WTC11 (cell line): ENCODE data around the gene CORO1C. TPM values are rescaled to one million over a fixed set of nuclear protein-coding genes. Genes with fewer than 3 reads are reported as not detected.

Source experiments
- ATAC-seq: fragments of 200-7000 bp; cut with Tn5 transposase; 2 replicates; pipeline ENCODE4 v1.10.0; 2021; ENCODE audit warnings: mild to moderate bottlenecking, moderate library complexity
- CTCF ChIA-PET: fragments of 300-600 bp; sonication (Branson Sonifier 250); formaldehyde crosslinking; loops from one replicate; lab custom pipeline; 2021; ENCODE audit warnings: antibody characterized with exemption; lab: Charles Lee
- POLR2A ChIA-PET: fragments of 350-600 bp; sonication (Branson Sonifier 250); formaldehyde crosslinking; loops from one replicate; lab custom pipeline; 2021; ENCODE audit warnings: antibody characterized with exemption; lab: Charles Lee
- DNase-seq: peaks from one replicate; pipeline ENCODE4 v3.0.0; 2021; ENCODE audit warnings: low spot score
- H3K27ac Mint-ChIP-seq: 2 replicates; pipeline ENCODE4 v1.8.0; 2021; ENCODE audit warnings: mixed read lengths
- H3K27me3 Mint-ChIP-seq: 2 replicates; pipeline ENCODE4 v1.8.0; 2021; ENCODE audit warnings: low read depth, mild to moderate bottlenecking, moderate library complexity, mixed read lengths
- H3K36me3 Mint-ChIP-seq: 2 replicates; pipeline ENCODE4 v1.8.0; 2021; ENCODE audit warnings: mixed read lengths
- H3K4me1 Mint-ChIP-seq: 2 replicates; pipeline ENCODE4 v1.8.0; 2022; ENCODE audit warnings: mixed read lengths
- H3K4me3 Mint-ChIP-seq: 2 replicates; pipeline ENCODE4 v1.8.0; 2021; ENCODE audit warnings: mild to moderate bottlenecking, moderate library complexity, mixed read lengths
- H3K9me3 Mint-ChIP-seq: 2 replicates; pipeline ENCODE4 v1.8.0; 2021; ENCODE audit warnings: mixed read lengths
- ATF6 ChIP-seq: sonication (generic); formaldehyde crosslinking; IDR thresholded peaks from 2 replicates; pipeline ENCODE4 v1.8.1; 2023; ENCODE audit warnings: mild to moderate bottlenecking, missing genetic modification reagents
- CREM ChIP-seq: sonication (generic); formaldehyde crosslinking; IDR thresholded peaks from 2 replicates; pipeline ENCODE4 v1.8.1; 2022; ENCODE audit warnings: mild to moderate bottlenecking, missing genetic modification reagents, moderate library complexity
- FOXP1 ChIP-seq: sonication (generic); formaldehyde crosslinking; IDR thresholded peaks from 2 replicates; pipeline ENCODE4 v1.8.0; 2022; ENCODE audit warnings: missing genetic modification reagents, mild to moderate bottlenecking, moderate library complexity, borderline replicate concordance
- HMGA2 ChIP-seq: fragments of 250-450 bp; sonication (Bioruptor Pico); IDR thresholded peaks from 2 replicates; pipeline ENCODE4 v1.4.0; 2021; ENCODE audit warnings: mild to moderate bottlenecking, moderate library complexity
- KAT7 ChIP-seq: sonication (generic); formaldehyde crosslinking; IDR thresholded peaks from 2 replicates; pipeline ENCODE4 v1.8.1; 2023; ENCODE audit warnings: missing genetic modification reagents, mild to moderate bottlenecking, borderline replicate concordance
- MYBL2 ChIP-seq: sonication (generic); formaldehyde crosslinking; IDR thresholded peaks from 2 replicates; pipeline ENCODE4 v1.8.1; 2023; ENCODE audit warnings: mild to moderate bottlenecking, moderate library complexity, missing genetic modification reagents
- NFE2L1 ChIP-seq: sonication (generic); formaldehyde crosslinking; IDR thresholded peaks from 2 replicates; pipeline ENCODE4 v1.8.1; 2023; ENCODE audit warnings: missing genetic modification reagents
- NFYB ChIP-seq: sonication (generic); formaldehyde crosslinking; conservative IDR thresholded peaks from 2 replicates; pipeline ENCODE4 v1.8.0; 2022; ENCODE audit warnings: low read depth, missing genetic modification reagents
- NR3C1 ChIP-seq: sonication (generic); formaldehyde crosslinking; conservative IDR thresholded peaks from 2 replicates; pipeline ENCODE4 v1.8.1; 2023; ENCODE audit warnings: low read depth, mild to moderate bottlenecking, missing genetic modification reagents
- RELA ChIP-seq: sonication (generic); formaldehyde crosslinking; IDR thresholded peaks from 2 replicates; pipeline ENCODE4 v1.8.1; 2022; ENCODE audit warnings: missing genetic modification reagents, mild to moderate bottlenecking, borderline replicate concordance
- TP53 ChIP-seq: sonication (generic); formaldehyde crosslinking; IDR thresholded peaks from 2 replicates; pipeline ENCODE4 v1.8.1; 2023; ENCODE audit warnings: mild to moderate bottlenecking, missing genetic modification reagents
- ZNF396 ChIP-seq: fragments of 250-450 bp; sonication (Bioruptor Pico); IDR thresholded peaks from 2 replicates; pipeline ENCODE4 v1.8.0; 2021; ENCODE audit warnings: mild to moderate bottlenecking, moderate library complexity, borderline replicate concordance
- ZNF416 ChIP-seq: fragments of 250-450 bp; sonication (Bioruptor Pico); IDR thresholded peaks from 2 replicates; pipeline ENCODE4 v1.9.0; 2021; ENCODE audit warnings: mild to moderate bottlenecking, inconsistent platforms
- total RNA-seq: library from RNA; stranded (reverse); gene quantifications from 3 replicates; pipeline ENCODE4 v1.2.3, GENCODE V29; 2021
- TF ChIP-seq, protein P1 (sequence below): sonication (generic); formaldehyde crosslinking; IDR thresholded peaks from 2 replicates; pipeline ENCODE4 v1.8.0; 2022; ENCODE audit warnings: mild to moderate bottlenecking, missing genetic modification reagents
- TF ChIP-seq, protein P2 (sequence below): sonication (generic); formaldehyde crosslinking; IDR thresholded peaks from 2 replicates; pipeline ENCODE4 v1.8.0; 2023; ENCODE audit warnings: missing genetic modification reagents
- TF ChIP-seq, protein P3 (sequence below): sonication (generic); formaldehyde crosslinking; IDR thresholded peaks from 2 replicates; pipeline ENCODE4 v1.8.0; 2023; ENCODE audit warnings: missing genetic modification reagents, mild to moderate bottlenecking, borderline replicate concordance
- TF ChIP-seq, protein P4 (sequence below): fragments of 250-450 bp; sonication (Bioruptor Pico); IDR thresholded peaks from 2 replicates; pipeline ENCODE4 v1.8.0; 2021; ENCODE audit warnings: mild to moderate bottlenecking
- TF ChIP-seq, protein P5 (sequence below): sonication (generic); formaldehyde crosslinking; IDR thresholded peaks from 2 replicates; pipeline ENCODE4 v1.8.1; 2023; ENCODE audit warnings: mild to moderate bottlenecking, missing genetic modification reagents, moderate library complexity

CORO1C gene
- total RNA-seq, 1 experiment from 2014 or later: 113 TPM

GRCh38 chr12:108650083-108650482 lies 81.2 kb downstream of the CORO1C start:
- Mint-ChIP-seq H3K36me3 (peaks cover 55% of the 10 kb centered on the region), H3K27ac (no peak overlapping the region), H3K27me3 (peaks cover 5% of the 10 kb centered on the region; the same call in 1 of the 2 replicates), H3K4me3 (no peak overlapping the region), H3K4me1 (peaks cover 23% of the 10 kb centered on the region), H3K9me3 (no peaks in the 10 kb centered on the region)
- TF ChIP-seq MYBL2 (CRISPR knock-in tag) (no peak), NR3C1 (CRISPR knock-in tag) (no peak), ZNF396 (CRISPR knock-in tag) (no peak), KAT7 (CRISPR knock-in tag) (no peak)
- CTCF ChIA-PET: interaction anchor here (1.1 kb wide), 1 partner anchor 32 kb away, joined by 6 read pairs; no protein-coding TSS in a partner anchor
- ATAC-seq (no peak), DNase-seq (no peak)
- POLR2A ChIA-PET: no interaction called here

DNA sequence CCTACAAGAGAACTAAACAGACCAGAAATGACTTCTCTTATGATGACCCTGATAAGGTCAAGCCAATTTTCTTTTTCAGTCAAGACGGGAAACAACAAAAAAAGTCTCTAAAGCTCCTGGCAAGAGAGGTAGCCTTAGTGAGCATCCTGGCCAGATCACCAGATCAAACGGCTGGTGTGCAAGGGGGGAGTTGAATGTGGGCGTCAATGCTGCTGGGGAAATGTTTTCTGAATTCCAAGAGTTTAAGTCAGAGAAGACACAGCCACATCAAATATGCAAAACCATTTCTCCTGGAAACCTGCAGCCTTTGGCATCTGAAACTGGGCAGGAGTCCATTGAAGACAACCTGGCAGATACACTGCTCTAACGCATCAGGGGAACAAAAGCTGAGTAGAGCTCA lies 81.6 kb downstream of the CORO1C start:
- ATAC-seq (no peak), DNase-seq (no peak)
- POLR2A ChIA-PET: no interaction called here
- Mint-ChIP-seq H3K4me1 (peaks cover 23% of the 10 kb centered on the region), H3K27me3 (peaks cover 5% of the 10 kb centered on the region; the same call in 1 of the 2 replicates), H3K4me3 (no peak overlapping the region), H3K27ac (no peak overlapping the region), H3K36me3 (peaks cover 57% of the 10 kb centered on the region), H3K9me3 (no peaks in the 10 kb centered on the region)
- CTCF ChIA-PET: interaction anchor here (1.1 kb wide), 1 partner anchor 32 kb away, joined by 6 read pairs; no protein-coding TSS in a partner anchor
- TF ChIP-seq HMGA2 (CRISPR knock-in tag): no peak
- no peak for TF ChIP-seq NFE2L1 (CRISPR knock-in tag)
- no peak for TF ChIP-seq ZNF416 (CRISPR knock-in tag)
- TF ChIP-seq, protein P1, sequence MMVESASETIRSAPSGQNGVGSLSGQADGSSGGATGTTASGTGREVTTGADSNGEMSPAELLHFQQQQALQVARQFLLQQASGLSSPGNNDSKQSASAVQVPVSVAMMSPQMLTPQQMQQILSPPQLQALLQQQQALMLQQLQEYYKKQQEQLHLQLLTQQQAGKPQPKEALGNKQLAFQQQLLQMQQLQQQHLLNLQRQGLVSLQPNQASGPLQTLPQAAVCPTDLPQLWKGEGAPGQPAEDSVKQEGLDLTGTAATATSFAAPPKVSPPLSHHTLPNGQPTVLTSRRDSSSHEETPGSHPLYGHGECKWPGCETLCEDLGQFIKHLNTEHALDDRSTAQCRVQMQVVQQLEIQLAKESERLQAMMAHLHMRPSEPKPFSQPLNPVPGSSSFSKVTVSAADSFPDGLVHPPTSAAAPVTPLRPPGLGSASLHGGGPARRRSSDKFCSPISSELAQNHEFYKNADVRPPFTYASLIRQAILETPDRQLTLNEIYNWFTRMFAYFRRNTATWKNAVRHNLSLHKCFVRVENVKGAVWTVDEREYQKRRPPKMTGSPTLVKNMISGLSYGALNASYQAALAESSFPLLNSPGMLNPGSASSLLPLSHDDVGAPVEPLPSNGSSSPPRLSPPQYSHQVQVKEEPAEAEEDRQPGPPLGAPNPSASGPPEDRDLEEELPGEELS: no peak
- TF ChIP-seq FOXP1 (CRISPR knock-in tag): no peak
- TF ChIP-seq, protein P2, sequence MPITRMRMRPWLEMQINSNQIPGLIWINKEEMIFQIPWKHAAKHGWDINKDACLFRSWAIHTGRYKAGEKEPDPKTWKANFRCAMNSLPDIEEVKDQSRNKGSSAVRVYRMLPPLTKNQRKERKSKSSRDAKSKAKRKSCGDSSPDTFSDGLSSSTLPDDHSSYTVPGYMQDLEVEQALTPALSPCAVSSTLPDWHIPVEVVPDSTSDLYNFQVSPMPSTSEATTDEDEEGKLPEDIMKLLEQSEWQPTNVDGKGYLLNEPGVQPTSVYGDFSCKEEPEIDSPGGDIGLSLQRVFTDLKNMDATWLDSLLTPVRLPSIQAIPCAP (CRISPR knock-in tag): no peak
- TF ChIP-seq, protein P3, sequence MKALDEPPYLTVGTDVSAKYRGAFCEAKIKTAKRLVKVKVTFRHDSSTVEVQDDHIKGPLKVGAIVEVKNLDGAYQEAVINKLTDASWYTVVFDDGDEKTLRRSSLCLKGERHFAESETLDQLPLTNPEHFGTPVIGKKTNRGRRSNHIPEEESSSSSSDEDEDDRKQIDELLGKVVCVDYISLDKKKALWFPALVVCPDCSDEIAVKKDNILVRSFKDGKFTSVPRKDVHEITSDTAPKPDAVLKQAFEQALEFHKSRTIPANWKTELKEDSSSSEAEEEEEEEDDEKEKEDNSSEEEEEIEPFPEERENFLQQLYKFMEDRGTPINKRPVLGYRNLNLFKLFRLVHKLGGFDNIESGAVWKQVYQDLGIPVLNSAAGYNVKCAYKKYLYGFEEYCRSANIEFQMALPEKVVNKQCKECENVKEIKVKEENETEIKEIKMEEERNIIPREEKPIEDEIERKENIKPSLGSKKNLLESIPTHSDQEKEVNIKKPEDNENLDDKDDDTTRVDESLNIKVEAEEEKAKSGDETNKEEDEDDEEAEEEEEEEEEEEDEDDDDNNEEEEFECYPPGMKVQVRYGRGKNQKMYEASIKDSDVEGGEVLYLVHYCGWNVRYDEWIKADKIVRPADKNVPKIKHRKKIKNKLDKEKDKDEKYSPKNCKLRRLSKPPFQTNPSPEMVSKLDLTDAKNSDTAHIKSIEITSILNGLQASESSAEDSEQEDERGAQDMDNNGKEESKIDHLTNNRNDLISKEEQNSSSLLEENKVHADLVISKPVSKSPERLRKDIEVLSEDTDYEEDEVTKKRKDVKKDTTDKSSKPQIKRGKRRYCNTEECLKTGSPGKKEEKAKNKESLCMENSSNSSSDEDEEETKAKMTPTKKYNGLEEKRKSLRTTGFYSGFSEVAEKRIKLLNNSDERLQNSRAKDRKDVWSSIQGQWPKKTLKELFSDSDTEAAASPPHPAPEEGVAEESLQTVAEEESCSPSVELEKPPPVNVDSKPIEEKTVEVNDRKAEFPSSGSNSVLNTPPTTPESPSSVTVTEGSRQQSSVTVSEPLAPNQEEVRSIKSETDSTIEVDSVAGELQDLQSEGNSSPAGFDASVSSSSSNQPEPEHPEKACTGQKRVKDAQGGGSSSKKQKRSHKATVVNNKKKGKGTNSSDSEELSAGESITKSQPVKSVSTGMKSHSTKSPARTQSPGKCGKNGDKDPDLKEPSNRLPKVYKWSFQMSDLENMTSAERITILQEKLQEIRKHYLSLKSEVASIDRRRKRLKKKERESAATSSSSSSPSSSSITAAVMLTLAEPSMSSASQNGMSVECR (CRISPR knock-in tag): no peak

GRCh38 chr12:108649126-108649525 lies 82.2 kb downstream of the CORO1C start:
- peaks cover 4% of the 10 kb centered on the region; the same call in 1 of the 2 replicates for H3K27me3 Mint-ChIP-seq
- H3K4me1 Mint-ChIP-seq: peaks cover 22% of the 10 kb centered on the region
- H3K9me3 Mint-ChIP-seq: no peaks in the 10 kb centered on the region
- ChIA-PET POLR2A (no interaction called here), CTCF (interaction anchor here (1.1 kb wide), 1 partner anchor 31 kb away, joined by 6 read pairs; no protein-coding TSS in a partner anchor)
- no peak overlapping the region for H3K27ac Mint-ChIP-seq
- ATAC-seq (no peak), DNase-seq (no peak)
- H3K4me3 Mint-ChIP-seq: no peak overlapping the region
- peaks cover 58% of the 10 kb centered on the region for H3K36me3 Mint-ChIP-seq
- TF ChIP-seq NR3C1 (CRISPR knock-in tag) (no peak), ATF6 (CRISPR knock-in tag) (no peak), CREM (CRISPR knock-in tag) (no peak), NFYB (CRISPR knock-in tag) (no peak), RELA (no peak), TP53 (CRISPR knock-in tag) (no peak)
- TF ChIP-seq, protein P4, sequence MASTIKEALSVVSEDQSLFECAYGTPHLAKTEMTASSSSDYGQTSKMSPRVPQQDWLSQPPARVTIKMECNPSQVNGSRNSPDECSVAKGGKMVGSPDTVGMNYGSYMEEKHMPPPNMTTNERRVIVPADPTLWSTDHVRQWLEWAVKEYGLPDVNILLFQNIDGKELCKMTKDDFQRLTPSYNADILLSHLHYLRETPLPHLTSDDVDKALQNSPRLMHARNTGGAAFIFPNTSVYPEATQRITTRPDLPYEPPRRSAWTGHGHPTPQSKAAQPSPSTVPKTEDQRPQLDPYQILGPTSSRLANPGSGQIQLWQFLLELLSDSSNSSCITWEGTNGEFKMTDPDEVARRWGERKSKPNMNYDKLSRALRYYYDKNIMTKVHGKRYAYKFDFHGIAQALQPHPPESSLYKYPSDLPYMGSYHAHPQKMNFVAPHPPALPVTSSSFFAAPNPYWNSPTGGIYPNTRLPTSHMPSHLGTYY: no peak
- TF ChIP-seq, protein P5, sequence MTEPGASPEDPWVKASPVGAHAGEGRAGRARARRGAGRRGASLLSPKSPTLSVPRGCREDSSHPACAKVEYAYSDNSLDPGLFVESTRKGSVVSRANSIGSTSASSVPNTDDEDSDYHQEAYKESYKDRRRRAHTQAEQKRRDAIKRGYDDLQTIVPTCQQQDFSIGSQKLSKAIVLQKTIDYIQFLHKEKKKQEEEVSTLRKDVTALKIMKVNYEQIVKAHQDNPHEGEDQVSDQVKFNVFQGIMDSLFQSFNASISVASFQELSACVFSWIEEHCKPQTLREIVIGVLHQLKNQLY (CRISPR knock-in tag): no peak
